ENCODE data around the gene FAM131A.

- TF ChIP-seq CTCF (IDR thresholded peaks at IDR 0.05) (no peak), POLR2A (IDR thresholded peaks at IDR 0.05) (no peak)
Observed at GRCh38 chr3:184368586-184369183, 31.3 kb downstream of the FAM131A start.

All from right lobe of liver (tissue), 4 donors.